ENCODE measurements around the gene GABBR2.

- TF ChIP-seq, protein P1, sequence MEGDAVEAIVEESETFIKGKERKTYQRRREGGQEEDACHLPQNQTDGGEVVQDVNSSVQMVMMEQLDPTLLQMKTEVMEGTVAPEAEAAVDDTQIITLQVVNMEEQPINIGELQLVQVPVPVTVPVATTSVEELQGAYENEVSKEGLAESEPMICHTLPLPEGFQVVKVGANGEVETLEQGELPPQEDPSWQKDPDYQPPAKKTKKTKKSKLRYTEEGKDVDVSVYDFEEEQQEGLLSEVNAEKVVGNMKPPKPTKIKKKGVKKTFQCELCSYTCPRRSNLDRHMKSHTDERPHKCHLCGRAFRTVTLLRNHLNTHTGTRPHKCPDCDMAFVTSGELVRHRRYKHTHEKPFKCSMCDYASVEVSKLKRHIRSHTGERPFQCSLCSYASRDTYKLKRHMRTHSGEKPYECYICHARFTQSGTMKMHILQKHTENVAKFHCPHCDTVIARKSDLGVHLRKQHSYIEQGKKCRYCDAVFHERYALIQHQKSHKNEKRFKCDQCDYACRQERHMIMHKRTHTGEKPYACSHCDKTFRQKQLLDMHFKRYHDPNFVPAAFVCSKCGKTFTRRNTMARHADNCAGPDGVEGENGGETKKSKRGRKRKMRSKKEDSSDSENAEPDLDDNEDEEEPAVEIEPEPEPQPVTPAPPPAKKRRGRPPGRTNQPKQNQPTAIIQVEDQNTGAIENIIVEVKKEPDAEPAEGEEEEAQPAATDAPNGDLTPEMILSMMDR (IDR thresholded peaks at IDR 0.05) = no peak
- no peak for TF ChIP-seq POLR2A (IDR thresholded peaks at IDR 0.05)
Observed at GRCh38 chr9:98249771-98250170, 459.0 kb downstream of the GABBR2 start.

Measured in uterus (tissue), 2 donors.